ENCODE results near the gene GRK5.

GRK5 gene

GRCh38 chr10:119391440-119392251 lies 184.3 kb downstream of the GRK5 start:
- no peak for DNase-seq

DNA sequence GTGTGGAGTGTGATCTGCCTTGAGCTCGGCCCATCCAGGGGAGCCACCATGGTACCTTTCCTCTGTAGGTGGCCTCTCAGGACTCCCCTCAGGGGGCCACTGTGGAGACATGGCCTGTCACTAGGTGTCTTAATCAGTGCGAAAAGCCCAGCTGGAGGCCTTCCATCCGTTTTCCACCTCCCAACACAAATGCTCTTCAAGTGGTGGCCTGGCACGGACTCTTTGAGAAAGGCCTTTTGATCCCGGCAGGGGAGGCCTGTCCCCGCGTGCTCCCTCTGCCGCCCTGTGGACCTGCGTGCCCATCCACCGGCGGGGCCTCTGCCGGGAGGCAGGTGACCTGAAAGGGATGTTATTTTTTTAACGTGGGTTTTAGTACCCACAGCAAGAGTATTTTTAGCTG lies 185.6 kb downstream of the GRK5 start:
- no peak for DNase-seq

DNA sequence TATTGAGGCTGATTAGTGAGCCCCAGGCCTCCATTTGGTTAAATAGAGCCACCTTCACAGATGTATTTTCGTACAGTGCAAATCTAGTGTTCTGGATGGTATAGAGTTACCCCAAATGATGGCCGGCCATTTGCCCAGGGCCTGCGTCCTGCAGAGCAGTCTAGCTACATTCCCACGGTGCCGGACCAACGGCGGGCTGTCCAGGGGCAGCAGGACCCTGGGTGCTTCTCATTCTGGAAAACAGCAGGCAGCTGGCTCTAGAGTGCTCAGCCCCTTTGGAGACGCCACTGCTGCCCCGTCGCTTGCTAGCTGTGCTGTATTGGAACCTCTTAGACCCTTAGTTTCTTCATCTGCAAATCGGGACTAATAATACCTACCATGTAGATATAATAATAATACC lies 186.1 kb downstream of the GRK5 start:
- DNase-seq = no peak

- DNase-seq = no peak
Measured at GRCh38 chr10:119393845-119394244, 186.5 kb downstream of the GRK5 start.

DNA sequence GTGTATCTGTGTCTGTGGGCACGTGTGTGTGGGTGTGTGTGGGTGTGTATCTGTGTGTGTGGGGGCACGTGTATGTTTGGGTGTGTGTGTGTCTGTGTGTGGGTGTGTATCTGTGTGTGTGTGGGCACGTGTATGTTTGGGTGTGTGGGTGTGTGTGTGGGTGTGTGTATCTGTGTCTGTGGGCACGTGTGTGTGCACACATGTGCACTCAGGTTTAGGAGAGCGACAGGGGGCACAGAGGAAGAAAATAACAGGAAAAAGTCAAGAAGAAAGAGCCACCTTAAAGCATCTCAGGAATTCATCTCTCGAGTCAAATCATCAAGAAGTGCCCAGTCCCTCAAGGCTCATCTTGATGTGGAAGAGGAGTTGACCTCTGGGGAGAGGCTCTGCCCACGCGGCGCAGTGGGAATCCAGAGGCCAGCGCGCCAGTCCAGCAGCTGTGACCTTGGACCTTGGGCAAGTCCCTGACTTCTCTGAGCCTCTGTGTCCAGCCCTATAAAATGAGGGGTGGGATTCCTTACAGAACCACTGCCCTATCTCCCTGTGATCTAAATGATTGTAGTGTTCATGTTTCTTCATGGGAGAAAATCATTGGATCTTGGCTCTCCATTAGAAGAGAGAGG lies 187.4 kb downstream of the GRK5 start:
- no peak for DNase-seq

DNA sequence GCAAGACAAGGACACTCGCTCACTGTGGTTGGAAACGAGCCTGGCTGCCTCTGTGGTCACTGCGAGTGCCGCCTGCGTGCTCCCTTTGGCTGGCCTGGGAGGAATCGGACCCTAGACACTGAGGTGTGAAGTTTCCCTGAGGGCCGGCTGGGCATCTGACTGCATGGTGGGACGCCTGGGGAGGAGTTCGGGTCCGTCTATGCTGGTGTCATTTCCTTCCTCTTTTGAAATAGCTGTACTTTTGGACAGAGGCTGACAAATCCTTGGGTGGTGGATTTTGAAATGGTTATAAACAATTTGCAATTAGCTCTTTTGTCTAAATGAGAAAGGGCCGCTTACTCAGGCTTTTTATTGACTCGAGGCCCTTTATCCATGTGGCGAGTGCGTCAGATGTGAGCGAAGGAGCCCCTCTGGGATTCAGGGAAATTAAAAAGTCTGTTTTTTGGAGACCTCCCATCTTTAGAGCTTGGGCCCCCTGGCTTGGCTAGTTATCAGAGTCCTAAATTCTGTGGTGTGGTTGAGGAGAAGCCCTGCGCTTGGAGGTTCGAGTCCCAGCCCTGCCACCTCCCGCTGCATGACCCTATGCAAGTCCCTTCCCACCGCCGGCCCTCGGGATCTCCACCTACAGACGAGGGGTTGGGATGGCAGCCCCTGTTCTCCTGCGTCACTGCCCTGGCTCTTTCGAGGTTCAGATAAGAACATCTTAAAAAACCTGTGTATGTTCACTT lies 188.1 kb downstream of the GRK5 start:
- DNase-seq = no peak

DNA sequence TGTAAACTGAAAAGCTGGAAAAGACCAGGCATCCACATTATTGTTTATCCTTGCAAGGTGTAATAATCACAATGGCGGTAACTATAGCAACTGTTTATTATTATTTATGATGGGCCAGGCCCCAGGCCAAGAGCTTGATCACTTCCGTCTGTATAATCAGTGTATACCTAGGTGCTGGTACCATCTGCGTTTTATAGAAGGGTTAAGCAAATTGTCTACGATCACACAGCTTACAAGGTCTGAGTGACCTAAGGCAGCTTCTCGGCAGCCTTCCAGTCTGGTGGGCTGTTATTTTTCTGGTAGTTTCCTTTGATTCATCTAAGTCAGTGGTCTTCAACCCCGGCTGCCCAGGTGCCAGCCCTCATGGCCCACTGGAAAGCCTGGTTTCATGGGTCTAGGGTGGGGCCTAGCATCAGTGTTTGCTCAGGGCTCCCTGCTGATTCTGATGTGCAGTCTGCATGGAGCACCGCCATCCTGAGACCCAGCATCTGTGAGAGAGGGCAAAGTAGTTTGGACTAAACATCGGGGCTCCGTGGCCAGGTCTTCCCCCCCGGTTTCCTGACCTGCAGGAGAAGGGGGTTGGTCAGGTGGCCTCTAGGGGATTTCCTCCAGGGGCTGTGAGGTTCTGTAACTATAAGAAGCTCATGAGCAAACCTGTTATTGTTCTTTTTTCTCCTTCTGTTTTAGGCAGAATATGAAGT lies 188.8 kb downstream of the GRK5 start:
- no peak for DNase-seq

- no peak for DNase-seq
Measured at GRCh38 chr10:119396709-119397071, 189.3 kb downstream of the GRK5 start.

- no peak for DNase-seq
Measured at GRCh38 chr10:119397416-119397815, 190.0 kb downstream of the GRK5 start.

DNA sequence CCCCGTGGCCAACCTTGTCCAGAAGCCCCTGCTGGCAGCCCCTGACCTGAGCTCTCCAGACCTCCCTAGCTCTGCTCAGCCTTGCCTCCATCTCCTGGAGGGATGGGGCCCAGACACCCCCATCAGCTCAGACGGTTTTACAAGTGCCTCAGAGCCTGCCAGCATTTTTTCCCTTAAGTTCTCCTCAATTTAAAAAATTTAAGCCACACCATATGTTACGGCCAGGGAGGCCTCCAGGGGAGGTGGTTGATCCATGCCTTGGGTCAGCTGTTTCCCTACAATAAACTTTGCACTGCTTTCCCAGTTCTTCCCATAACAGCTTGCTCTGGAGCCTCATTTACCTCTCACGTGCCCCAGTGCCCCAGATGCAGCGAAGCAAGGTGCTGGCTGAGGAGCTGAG lies 191.6 kb downstream of the GRK5 start:
- DNase-seq = no peak

DNA sequence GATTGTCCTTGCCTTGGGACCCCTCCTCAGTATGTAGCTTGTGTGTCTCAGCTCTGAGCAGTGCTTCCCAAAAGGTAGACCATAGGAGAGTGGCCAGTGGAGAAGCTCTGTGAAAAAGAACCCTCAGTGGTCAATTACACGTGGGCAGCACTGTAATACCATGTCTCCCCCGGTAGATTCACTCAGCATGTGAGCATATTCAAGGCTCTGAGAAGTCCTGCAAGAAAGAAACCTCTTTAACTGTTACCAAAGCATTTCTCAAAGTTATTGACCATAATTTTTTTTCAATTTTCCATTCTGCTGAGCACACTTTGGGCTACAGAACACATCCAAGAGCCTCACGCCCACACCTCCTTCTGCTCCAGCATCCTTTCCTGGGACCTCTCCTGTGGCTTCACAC lies 192.1 kb downstream of the GRK5 start:
- DNase-seq = no peak

DNA sequence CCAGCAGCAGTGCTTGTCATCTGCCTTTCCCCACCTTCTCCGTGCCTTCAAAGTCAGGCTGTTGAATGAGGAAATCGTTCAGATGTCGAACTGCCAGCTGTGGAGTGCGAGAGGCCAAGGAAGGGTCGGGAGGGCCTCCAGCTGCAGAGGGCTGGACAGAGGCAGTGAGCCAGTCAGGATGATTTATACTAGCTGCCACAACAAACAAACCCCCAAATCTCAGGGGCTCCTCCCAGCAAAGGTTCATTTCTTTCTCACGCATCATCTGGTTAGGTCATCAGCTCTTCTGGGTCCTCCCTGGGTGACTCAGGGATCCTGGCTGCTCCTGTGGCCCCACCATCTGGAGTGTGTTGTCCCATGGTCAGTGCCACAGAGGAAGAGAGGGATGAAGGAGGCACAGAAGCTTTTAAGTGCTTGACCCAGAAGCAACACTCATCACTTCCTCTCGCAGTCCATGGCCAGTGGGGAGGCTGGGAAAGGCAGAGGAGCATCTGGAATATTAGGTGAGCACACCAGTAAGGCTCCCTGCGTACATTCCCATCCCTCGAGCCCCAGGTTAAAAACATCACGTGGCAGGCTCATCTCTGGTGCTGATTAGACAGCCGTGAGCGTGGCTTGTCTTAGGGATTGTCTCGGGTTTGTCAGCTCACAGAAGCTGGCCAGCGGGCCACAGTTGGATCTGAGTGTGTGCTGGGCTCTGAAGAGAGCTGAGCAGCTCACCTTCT lies 194.5 kb downstream of the GRK5 start:
- no peak for DNase-seq

- no peak for DNase-seq
Measured at GRCh38 chr10:119403921-119404320, 196.6 kb downstream of the GRK5 start.

- DNase-seq = no peak
Measured at GRCh38 chr10:119404719-119405519, 197.5 kb downstream of the GRK5 start.

DNA sequence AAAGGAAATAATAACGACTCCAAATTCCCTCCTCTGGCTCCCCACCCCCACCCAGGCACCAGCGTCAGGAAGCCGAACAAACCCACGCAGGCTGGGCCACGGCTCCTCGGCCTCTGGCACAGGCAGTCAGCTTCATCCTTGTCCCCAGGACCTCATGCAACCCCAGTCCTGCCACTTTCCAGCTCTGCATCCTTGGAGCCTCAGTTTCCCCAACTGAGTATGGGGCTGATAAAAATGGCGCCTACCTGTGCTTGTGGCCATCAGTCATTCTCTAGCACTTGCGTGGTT lies 198.1 kb downstream of the GRK5 start:
- DNase-seq = no peak

DNA sequence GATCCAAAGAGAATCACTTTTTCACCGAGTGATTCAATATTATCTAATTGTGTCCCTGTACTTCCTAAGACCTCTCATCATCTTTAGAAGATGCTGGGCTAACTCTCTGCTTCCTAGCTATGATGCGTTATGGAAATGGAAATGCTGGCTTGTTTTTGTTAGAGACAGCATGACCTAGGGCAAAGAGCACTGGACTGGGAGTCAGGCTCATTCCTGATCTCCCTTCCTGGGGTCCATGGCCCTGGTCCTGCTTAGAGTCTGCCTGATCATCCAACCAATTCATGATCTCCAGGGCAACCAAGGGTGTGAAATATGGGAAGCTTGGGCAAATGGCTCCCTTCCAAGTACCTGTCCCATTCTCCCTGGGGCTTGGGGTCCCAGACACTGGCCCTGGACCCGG lies 198.8 kb downstream of the GRK5 start:
- DNase-seq = no peak

DNA sequence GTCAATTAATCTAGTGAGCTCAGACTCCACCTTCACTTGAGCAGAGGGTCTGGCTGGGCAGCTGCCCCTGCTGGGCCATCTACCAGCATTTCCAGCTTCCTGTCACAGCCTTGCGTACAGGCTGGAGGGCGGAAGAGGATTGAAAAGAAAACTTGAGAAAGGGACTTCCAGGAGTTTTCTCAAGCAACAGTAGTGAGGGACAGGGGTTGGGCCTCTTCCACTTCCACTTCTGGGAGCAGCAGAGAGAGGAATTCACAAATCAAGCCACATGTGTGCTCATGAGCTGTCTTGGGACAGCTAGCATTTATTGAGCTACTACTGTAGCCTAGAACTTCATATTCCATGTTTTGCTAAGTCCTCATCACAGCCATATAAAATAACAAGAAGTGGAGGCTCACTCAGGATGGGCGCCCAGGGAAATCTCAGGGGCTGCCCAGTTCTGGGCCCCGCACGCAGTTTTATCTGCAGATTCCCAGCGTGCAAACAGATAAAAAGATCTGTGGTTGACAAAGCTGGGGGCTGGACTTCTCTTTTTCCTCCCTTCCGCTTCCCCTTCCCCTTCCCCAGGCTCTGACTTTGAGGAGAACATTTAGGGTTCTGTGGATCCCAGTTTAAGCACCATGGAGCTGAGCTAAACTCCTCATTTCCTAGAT lies 199.4 kb downstream of the GRK5 start:
- DNase-seq = no peak

DNA sequence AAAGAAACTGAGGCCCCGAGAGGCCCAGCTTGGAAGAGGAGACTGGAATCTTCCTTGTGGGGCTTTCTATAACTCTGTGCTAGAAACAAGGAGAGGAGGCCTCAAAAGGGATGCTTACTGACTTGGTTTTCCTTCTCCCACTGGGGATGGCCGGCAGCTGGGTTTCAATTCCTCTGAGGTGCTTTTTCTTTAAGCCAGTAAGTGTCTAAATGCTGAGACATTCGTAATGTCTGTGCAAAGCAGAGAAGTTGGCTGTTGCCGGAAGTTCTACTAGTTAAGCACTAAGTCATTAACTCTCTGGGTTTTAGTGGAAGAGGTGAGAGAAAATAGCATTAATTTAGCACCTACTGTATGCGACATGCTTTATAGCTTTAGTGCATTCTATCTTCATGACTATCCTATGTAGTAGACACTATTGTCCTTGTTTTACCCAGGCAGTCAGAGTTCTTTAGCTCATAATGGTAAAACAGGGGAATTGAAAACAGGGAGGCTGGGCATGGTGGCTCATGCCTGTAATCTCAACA lies 199.9 kb downstream of the GRK5 start:
- no peak for DNase-seq

DNA sequence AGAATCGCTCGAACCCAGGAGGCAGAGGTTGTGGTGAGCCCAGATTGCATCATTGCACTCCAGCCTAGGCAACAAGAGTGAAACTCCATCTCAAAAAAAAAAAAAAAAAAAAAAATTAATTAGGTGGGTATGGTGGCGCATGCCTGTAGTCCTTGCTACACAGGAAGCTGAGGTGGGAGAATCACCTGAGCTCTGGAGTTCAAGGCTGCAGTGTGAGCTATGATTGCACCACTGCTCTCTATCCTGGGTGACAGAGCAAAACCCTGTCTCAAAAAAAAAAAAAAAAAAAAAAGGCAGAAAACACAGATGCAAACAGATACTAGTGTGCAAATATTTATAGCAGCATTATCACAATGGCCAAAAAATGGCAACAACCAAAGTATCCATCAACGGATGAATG lies 200.7 kb downstream of the GRK5 start:
- no peak for DNase-seq

- no peak for DNase-seq
Measured at GRCh38 chr10:119408969-119409371, 201.6 kb downstream of the GRK5 start.

GRCh38 chr10:119409385-119409784 lies 202.0 kb downstream of the GRK5 start:
- no peak for DNase-seq
